Glutamatergic neuron (in vitro differentiated cells): ENCODE measurements around the gene CD3E. TPM values are rescaled to one million over a fixed set of nuclear protein-coding genes. Genes with fewer than 3 reads are reported as not detected.

Experiments
- DNase-seq: peaks from one replicate; pipeline ENCODE4 v3.0.0; 2022
- H3K27ac Mint-ChIP-seq: one replicate; pipeline ENCODE4 v1.8.0; 2020; ENCODE audit warnings: mild to moderate bottlenecking, mixed read lengths, inconsistent platforms; ENCODE audit not compliant: unreplicated experiment
- H3K27me3 Mint-ChIP-seq: one replicate; pipeline ENCODE4 v1.8.0; 2020; ENCODE audit warnings: mild to moderate bottlenecking, moderate library complexity, mixed read lengths, inconsistent platforms; ENCODE audit not compliant: unreplicated experiment
- H3K36me3 Mint-ChIP-seq: one replicate; pipeline ENCODE4 v1.8.0; 2020; ENCODE audit warnings: mild to moderate bottlenecking, mixed read lengths, inconsistent platforms; ENCODE audit not compliant: unreplicated experiment
- H3K4me1 Mint-ChIP-seq: one replicate; pipeline ENCODE4 v1.8.0; 2020; ENCODE audit warnings: mild to moderate bottlenecking, low read depth, mixed read lengths, inconsistent platforms; ENCODE audit not compliant: unreplicated experiment
- H3K4me3 Mint-ChIP-seq: one replicate; pipeline ENCODE4 v1.8.0; 2020; ENCODE audit warnings: mild to moderate bottlenecking, mixed read lengths, inconsistent platforms; ENCODE audit not compliant: unreplicated experiment
- H3K9me3 Mint-ChIP-seq: one replicate; pipeline ENCODE4 v1.8.0; 2020; ENCODE audit warnings: mild to moderate bottlenecking, moderate library complexity, mixed read lengths, inconsistent platforms; ENCODE audit not compliant: unreplicated experiment
- total RNA-seq: library from RNA; stranded (reverse); fragmentation: NEBNext Ultra II Directional; extraction: Animal tissue kit (Norgen Biotek cat#: 25700); gene quantifications from one replicate; pipeline ENCODE4 v1.2.1, GENCODE V29; 2021; ENCODE audit not compliant: unreplicated experiment
- TF ChIP-seq, protein P1 (sequence below): fragments of 200-600 bp; sonication (generic); IDR thresholded peaks from one replicate; pipeline ENCODE4 v1.5.0; 2021; ENCODE audit not compliant: partially characterized antibody, unreplicated experiment

The CD3E gene
- total RNA-seq, 1 donor from 2014 or later: not detected

GRCh38 chr11:118341261-118341660 is 36.7 kb downstream of the CD3E start:
- H3K4me1 Mint-ChIP-seq: no peaks in the 10 kb centered on the region
- TF ChIP-seq, protein P1, sequence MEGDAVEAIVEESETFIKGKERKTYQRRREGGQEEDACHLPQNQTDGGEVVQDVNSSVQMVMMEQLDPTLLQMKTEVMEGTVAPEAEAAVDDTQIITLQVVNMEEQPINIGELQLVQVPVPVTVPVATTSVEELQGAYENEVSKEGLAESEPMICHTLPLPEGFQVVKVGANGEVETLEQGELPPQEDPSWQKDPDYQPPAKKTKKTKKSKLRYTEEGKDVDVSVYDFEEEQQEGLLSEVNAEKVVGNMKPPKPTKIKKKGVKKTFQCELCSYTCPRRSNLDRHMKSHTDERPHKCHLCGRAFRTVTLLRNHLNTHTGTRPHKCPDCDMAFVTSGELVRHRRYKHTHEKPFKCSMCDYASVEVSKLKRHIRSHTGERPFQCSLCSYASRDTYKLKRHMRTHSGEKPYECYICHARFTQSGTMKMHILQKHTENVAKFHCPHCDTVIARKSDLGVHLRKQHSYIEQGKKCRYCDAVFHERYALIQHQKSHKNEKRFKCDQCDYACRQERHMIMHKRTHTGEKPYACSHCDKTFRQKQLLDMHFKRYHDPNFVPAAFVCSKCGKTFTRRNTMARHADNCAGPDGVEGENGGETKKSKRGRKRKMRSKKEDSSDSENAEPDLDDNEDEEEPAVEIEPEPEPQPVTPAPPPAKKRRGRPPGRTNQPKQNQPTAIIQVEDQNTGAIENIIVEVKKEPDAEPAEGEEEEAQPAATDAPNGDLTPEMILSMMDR: no peak
- DNase-seq: no peak
- no peaks in the 10 kb centered on the region for H3K27me3 Mint-ChIP-seq
- H3K36me3 Mint-ChIP-seq: no peaks in the 10 kb centered on the region
- H3K27ac Mint-ChIP-seq: no peak overlapping the region
- no peak overlapping the region for H3K4me3 Mint-ChIP-seq
- peaks cover 5% of the 10 kb centered on the region for H3K9me3 Mint-ChIP-seq

DNA sequence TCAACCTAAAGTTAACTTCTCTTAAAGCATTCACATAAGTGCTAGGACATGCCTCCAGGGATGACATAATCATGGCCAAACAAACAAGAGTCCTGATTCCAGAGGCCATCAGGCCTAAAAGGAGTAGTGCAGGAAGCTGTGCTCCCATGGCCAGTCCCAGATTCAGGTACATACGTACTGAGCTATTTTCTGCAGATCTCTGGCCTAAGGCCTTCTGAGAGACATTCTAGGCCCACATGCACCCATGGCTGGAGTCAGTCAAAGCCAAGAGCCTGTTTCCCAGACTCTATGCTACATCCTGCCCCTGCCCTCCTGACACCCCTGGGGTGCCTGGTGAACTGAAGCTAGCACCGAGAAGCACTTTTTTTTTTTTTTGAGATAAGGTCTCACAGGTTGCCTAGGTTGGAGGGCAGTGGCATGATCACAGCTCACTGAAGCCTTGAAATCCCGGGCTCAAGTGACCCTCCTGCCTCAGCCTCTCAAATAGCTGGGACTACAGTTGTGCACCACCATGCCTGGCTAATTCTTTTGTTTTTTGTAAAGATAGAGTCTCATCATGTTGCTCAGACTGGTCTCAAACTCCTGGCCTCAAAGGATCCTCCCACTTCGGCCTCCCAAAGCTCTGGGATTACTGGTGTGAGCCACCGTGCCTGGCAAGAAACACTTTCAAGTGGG is 37.4 kb downstream of the CD3E start:
- Mint-ChIP-seq H3K4me1 (no peaks in the 10 kb centered on the region), H3K9me3 (peaks cover 5% of the 10 kb centered on the region), H3K4me3 (no peak overlapping the region), H3K27ac (no peak overlapping the region), H3K27me3 (no peaks in the 10 kb centered on the region), H3K36me3 (no peaks in the 10 kb centered on the region)
- TF ChIP-seq, protein P1: no peak
- no peak for DNase-seq

- DNase-seq: no peak
- no peak within 1 kb of the TSS for H3K4me3 Mint-ChIP-seq
- H3K9me3 Mint-ChIP-seq: peaks cover 5% of the 10 kb centered on the region
- H3K36me3 Mint-ChIP-seq: no peaks in the 10 kb centered on the region
- TF ChIP-seq, protein P1: no peak
- H3K27me3 Mint-ChIP-seq: peaks cover 1% of the 10 kb centered on the region
- H3K27ac Mint-ChIP-seq: no peak within 1 kb of the TSS
- no peaks in the 10 kb centered on the region for H3K4me1 Mint-ChIP-seq
Measured at GRCh38 chr11:118342503-118343161, 38.1 kb downstream of the CD3E start, which contains the start of gene CD3D. Gene CD3D, minus strand, starts transcription at chr11:118342705. Its CDS starts 98 bp downstream, at chr11:118342607.

GRCh38 chr11:118343248-118343647 is 38.7 kb downstream of the CD3E start:
- peaks cover 5% of the 10 kb centered on the region for H3K9me3 Mint-ChIP-seq
- peaks cover 1% of the 10 kb centered on the region for H3K27me3 Mint-ChIP-seq
- no peaks in the 10 kb centered on the region for H3K36me3 Mint-ChIP-seq
- DNase-seq: no peak
- no peak overlapping the region for H3K4me3 Mint-ChIP-seq
- TF ChIP-seq, protein P1: no peak
- no peak overlapping the region for H3K27ac Mint-ChIP-seq
- H3K4me1 Mint-ChIP-seq: no peaks in the 10 kb centered on the region

DNA sequence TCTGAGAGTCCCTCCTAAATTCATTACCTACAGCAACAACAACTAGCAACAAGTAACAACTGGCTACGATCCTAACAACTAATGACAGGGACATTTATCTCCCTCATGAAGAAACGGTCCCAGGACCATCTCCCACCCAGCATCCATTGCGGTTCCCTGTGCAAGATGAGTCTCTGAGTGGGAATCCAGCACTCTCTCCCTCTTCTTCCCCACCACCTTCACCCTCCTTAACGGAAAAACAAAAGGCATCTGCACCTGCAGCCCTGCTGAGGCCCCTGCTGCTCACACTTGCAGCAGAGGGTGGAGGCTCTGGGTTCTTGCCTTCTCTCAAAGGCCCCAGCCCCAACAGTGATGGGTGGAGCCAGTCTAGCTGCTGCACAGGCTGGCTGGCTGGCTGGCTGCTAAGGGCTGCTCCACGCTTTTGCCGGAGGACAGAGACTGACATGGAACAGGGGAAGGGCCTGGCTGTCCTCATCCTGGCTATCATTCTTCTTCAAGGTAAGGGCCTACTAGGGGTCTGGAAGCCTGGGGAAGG is 39.5 kb downstream of the CD3E start, which contains the start of gene CD3G:
Gene CD3G (plus strand): TSS at position 364 of the 535 bp plus-strand sequence. CDS start 80 bp downstream, at position 444.
- no peak for DNase-seq
- Mint-ChIP-seq H3K4me3 (no peak within 1 kb of the TSS), H3K36me3 (no peaks in the 10 kb centered on the region), H3K4me1 (no peaks in the 10 kb centered on the region), H3K27me3 (peaks cover 1% of the 10 kb centered on the region), H3K9me3 (peaks cover 4% of the 10 kb centered on the region), H3K27ac (no peak within 1 kb of the TSS)
- TF ChIP-seq, protein P1: no peak
